HG03108 (cell line): ENCODE results near the gene HUS1.
A peak's percentile ranks its signal among the peaks of the same experiment; 100 is the strongest.
"Not testable (repeated sequence)": the region's sequence is repeated elsewhere in the genome, so short reads cannot be mapped to it uniquely, and the experiment has no call there.

Source experiments
- ATAC-seq: cut with Tn5 transposase; IDR thresholded peaks from one replicate; pipeline ENCODE4 v1.9.1; 2021; ENCODE audit warnings: moderate library complexity; ENCODE audit not compliant: unreplicated experiment

Gene HUS1

GRCh38 chr7:47945261-47946015 lies 34.0 kb downstream of the HUS1 start:
- no peak for ATAC-seq

DNA sequence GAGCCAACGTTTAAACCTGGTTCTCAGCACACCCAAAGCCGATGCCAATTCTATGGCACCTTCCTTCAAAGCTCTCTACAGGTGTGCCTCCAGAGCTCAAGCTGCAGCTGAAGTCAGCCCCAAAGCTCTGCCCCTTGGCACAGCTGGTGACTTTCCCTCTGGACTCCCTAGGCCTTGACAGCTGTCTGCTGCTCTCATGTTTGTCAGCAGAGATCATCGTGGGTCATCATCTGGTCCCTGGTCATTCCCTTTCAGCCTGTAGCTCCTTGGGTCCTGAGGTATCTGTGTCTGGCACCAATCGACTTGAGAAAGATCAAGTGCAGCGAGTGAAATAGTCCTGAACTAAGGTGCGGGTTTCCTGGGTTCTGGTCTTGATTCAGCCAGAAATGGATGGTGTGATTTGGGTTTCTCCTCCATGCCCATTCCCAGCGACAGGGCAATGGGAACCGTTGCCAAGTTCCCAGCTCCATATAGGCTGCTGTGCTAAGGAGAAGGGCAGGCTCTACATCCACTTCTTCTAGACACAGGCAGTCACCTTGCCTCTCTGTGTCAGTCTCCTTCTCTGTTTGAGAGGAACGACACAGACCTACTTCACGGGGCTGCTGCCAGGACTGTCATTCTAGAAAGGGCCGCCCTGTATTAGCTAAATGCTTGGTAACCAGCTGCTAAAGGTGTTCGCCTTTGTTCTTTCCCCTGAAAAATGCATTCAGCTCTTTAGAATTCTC lies 34.7 kb downstream of the HUS1 start:
- ATAC-seq = no peak

- no peak for ATAC-seq
Observed at GRCh38 chr7:47943676-47944474, 35.5 kb downstream of the HUS1 start.

DNA sequence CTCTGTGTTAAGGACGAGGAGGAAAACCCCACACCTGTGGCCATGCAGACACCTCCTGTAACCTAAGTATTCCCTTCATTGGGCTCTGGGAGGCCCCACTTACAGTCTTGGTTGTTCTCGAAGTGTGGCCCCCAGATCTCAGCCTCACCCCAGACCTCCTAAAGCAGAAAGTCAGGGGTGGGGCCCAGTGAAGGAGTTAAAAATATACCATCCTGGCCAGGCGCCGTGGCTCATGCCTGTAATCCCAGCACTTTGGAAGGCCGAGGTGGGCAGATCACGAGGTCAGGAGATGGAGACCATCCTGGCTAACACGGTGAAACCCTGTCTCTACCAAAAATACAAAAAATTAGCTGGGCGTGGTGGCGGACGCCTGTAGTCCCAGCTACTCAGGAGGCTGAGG lies 36.8 kb downstream of the HUS1 start:
- ATAC-seq = not testable (repeated sequence)

- ATAC-seq = no peak
Observed at GRCh38 chr7:47942132-47942531, 37.3 kb downstream of the HUS1 start.

DNA sequence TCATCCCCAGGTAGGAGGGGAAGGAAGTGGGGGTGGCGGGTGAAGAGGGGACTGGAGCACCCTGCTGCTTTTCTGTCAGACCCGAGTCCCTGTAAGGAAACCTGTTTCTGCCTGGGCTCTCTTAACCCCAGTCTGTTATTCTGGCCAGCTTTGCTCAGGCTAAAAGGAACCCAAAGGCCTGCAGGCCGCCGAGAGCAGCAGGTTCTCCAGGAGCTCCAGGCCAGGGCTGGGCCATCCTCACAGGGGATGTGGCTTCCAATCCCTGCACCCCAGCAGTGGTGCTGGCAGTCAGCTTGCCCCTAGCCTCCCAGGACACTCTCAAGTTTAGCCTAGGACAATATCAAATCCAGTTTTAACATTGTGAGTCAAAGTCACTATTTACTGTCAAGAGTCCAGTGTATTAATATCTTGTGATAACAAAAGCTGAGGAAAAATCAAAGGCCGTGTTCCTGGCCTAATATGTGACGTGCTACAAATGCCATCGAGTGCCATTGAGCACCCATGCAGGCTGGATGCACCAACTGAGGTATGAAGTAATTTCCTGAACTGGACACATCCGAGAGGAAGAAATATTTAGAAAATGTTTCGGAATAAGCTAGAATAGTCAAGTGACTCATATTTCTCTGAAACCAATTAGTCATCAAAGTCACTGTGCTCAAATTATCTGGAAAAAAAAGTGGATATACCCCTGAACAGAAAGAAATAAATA lies 38.1 kb downstream of the HUS1 start:
- ATAC-seq = no peak

- ATAC-seq = no peak
Observed at GRCh38 chr7:47940088-47941013, 39.1 kb downstream of the HUS1 start.

DNA sequence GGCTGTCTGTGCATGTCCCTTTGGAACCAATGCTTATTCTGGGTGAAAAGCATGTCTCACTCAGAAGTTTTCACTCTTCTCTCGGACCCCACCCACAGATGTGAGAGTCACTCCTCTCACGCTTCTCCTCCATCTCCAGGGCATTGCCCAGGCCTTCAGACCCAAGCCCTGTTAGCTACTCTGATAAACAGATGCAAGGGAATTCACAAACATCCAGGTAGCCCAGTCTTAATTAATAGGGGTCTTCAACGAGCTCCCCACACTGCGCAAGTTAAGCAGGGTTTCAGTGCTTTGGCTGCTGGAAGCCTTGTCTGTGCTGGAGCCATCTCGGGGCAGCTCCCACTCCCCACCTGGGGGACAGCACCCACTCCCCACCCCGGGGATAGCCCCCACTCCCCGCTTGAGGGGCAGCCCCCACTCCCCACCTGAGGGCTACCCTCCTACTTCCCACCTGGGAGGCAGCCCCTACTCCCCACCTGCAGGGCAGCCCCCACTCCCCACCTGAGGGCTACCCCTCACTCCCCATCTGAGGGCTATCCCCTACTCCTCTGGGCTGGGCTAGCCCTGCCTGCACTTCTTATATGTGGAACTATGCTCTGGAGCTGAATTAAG lies 39.9 kb downstream of the HUS1 start:
- ATAC-seq = no peak

DNA sequence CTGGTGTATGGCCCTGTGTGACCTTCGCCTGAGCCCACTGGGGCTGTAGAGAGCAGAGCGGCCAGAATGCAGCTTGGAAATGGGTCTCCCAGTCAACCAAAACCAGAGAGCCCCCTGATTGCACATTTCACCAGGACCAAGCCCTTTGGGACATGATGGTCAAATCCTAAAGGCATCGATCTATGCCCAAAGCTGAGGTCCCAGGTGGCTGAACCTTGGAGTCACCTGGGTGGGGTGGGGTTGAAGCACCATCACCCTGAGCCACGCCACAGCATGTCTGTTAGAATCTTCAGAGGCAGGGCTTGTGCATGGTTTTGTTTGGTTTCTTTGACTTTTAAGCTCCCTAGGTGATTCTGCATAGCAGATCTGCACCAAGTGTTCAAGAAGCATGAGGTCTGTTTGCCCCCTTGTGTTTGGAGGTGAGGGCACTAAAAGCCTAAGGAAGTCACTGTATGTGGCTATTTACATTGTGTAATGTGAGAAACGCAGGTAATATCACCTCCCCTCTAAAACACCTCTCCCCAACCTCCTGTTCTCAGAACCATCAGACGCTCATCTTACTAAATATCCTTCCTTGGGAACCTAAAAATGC lies 40.7 kb downstream of the HUS1 start:
- ATAC-seq = no peak

- peak; percentile 62 for ATAC-seq
Observed at GRCh38 chr7:47937711-47938573, 41.5 kb downstream of the HUS1 start.

DNA sequence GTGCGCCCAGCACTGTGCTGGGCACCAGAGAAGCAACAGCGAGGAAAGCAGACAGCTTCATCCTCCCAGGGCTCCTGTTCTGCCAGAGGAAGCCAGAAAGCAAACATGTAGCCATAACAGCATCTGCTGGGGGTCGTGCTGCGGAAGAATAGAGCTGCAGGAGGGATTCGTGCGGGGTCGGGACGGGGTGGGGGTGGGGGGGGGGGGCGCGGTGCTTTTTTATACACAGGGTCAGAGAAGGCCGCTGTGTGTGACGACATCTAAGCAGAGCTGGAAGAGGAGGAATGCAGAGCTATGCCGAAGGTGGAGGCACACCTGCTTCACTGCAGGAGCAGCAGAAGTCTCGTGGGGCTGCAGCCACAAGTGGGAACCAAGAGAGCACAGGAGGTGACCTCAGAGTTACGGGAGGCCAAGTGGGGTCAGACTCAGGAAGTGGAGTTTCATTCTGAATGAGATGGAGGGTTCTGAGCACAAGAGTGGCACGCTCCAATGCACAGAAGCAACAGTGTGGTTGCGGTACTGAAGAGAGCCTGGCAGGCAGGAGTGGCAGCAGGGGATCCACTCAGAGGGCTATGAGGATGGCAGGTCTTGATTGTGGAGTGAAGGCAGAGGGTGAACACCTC lies 42.2 kb downstream of the HUS1 start:
- peak; percentile 92 for ATAC-seq

DNA sequence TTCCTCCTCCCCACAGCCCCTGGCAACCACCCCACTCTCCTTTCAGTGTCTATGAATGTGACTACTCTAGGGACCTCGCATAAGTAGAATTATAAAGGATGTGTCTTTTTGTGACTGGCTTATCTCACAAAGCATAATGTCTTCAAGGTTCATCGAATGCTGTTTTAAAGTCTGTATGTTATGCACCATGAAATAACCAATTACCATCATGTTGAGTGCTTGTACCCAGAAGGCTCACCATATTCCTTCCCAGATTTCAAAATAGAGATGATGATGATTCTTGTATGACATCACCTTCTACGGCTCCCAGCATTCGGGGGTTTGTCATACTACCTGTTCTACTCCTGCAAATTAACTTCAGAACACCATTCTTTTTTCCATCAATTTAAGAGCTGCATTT lies 43.1 kb downstream of the HUS1 start:
- no peak for ATAC-seq

- no peak for ATAC-seq
Observed at GRCh38 chr7:47935336-47935735, 44.1 kb downstream of the HUS1 start.

DNA sequence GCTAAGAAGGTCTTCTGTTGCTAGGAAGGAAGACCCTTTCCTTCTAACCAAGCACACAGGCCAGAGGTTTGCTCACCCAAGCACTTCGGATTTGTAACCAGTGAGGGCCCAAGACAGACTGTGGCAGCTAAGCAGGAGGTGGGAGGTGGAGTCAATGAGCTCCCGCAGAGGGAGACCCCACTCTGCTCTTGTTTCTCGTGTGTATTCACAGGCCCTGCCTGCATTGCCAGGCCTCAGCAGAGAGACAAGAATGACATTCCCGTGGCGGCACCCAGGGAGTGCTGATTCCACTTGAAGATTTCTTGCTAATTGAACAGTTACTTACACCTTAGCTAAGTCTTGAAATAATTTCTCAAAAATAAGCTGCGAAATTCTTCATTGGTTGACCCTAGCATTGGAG lies 44.6 kb downstream of the HUS1 start:
- no peak for ATAC-seq

GRCh38 chr7:47933215-47933614 lies 46.2 kb downstream of the HUS1 start:
- no peak for ATAC-seq

GRCh38 chr7:47932466-47933037 lies 46.9 kb downstream of the HUS1 start:
- no peak for ATAC-seq

DNA sequence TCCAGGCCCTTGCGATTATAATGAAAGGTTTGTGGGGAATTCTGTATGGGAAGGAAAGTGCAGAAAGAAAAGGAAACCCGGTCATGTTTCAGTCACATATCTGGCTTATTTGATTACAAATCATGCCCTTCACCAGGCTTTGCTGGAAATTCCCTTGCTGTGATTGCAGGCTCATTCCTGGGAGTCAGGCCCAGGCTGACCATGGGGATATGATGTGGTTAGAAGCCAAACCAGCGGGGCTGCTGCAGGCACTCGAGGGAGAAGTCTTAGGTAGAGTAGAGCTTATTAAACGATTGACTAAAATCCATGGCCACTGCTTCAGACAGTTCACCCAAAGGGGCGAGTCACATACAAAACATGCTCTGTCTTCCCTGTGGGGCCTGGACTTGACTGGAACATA lies 47.4 kb downstream of the HUS1 start:
- no peak for ATAC-seq
